GM21526 (cell line): Measurements from ENCODE around the gene NT5C3B.
A peak's percentile ranks its signal among the peaks of the same experiment; 100 is the strongest.

Experiments used
- ATAC-seq: cut with Tn5 transposase; IDR thresholded peaks from one replicate; pipeline ENCODE4 v1.9.1; 2021; ENCODE audit warnings: moderate library complexity; ENCODE audit not compliant: unreplicated experiment, low FRiP score

Gene NT5C3B

DNA sequence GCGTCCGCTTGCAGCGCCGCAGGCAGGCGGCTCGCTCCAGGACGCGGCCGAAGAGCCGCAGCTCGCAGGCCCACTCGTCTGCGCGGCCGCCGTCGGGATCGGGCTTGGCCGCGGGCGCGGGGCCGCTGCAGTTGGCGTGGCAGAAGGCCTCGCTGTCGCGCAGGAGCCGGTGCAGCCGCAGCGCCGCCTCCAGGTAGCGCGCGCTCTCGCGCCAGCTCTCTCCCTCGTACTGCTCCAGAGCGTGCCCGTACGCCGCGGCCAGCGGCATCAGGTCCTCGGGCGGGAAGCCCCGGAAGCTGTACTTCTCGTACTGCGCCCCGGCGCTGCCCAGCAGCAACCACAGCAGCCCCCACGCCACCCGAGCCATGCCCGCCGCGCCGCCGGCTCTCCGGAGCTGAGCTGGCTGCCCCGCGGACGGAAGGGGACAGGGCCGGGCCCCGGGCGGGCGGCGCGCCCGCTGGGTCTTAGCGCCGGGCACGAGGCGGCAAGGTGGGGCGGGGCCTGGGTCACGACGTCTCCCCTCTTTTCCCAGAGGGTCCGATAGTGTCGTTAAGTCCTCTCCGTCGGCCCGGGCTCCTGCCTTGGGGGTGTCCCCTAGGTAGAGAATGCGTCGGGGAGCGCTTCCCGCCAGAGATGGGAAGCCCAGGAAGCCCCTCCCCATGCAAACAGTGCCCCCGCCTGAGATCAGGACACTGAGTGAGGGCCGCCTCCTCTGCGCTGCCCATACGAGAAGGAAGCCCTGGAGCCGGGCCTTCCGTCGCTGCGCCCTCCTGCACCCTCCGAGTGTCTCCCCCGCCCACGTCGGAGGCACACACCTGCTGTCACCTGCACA is 24.3 kb downstream of the NT5C3B start, which contains the start of gene P3H4:
Gene P3H4 (minus strand): TSS at position 401 of the 832 bp plus-strand sequence. CDS start 34 bp downstream, at position 367.
- ATAC-seq, result peak; percentile 61

- no peak for ATAC-seq
These were observed 25.1 kb downstream of the NT5C3B start for GRCh38 chr17:41810659-41811548.

DNA sequence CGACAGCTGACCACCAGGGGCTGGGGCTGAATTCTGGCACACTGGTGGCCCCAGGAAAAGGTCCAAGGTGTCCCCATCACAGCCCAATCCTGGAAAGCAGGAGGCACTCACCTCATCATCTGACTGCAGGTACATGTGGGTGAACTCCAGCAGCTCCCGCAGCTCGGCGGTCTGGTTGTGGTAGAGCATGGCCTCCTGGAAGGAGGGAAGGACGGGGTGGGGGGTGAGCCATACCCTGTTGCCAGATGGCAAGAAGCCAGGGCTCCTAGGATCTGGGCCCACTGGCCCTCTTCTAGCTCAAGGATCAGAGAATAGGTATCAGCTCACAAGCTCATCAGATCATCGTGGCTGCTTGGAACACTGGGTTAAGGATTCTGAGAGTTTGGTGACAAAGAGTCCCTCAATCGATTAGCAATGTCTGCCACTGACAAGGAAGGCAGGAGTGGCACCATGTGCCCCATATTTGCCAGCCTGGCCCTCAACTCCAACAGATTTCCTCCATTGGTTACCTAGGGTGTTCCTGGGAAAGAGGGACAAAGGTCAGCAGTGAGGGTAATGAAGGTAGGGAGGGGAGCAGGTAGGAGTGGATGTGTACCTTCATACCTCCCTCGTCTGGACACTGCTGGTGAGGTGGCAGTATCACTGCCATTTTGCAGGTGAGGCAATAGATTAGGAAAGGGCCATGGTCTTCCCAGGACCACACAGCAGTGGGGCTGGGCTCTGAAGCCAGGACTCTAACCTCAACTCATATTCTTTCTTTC is 29.2 kb downstream of the NT5C3B start:
- no peak for ATAC-seq

DNA sequence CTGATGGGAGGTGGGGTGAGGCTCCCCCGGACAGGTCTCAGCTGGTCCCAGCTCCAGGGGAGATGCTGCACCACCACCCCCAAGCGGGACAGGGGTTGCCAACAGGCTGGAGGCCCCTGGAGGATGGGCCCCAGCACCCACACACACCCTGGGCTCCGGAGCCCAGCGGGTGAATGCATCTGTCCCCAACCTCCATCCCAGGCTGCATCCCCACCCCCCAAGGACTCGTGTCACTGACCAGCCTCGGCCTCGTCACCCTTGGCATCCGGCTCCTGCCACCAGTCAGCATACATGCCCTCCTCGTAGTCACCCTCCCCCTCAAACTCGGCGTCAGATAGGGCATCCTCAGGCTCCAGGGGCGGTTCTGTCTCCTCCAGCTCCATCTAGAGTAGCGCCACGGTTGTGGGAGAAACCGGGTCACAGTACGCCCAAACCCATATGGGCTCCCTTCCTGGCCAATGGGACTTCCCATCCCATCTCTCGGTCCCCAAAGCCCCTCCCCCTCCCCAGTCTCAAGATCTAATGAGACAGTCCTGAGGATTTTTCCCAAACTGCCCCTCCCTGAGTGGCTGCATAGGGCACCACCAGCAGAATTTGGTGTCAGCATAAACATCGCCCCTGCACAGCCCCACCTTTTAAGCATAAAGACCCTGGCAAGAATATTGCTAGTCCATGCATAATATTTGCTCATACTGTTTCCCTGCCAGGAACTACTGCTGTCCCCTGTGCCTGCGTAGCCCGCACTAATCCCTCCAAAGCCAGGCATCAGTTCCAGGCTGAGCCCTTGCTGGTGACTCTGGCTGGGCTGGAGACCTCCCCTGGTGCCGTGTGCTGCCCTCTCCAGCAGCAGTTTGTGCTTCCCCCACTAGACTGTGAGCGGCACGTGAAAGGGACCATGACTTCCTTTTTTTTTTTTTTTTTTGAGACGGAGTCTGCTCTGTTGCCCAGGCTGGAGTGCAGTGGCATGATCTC is 32.7 kb downstream of the NT5C3B start:
- no peak for ATAC-seq

- no peak for ATAC-seq
These were observed 34.4 kb downstream of the NT5C3B start for GRCh38 chr17:41801374-41802271.

- ATAC-seq, result no peak
These were observed 35.2 kb downstream of the NT5C3B start for GRCh38 chr17:41800601-41801373.

DNA sequence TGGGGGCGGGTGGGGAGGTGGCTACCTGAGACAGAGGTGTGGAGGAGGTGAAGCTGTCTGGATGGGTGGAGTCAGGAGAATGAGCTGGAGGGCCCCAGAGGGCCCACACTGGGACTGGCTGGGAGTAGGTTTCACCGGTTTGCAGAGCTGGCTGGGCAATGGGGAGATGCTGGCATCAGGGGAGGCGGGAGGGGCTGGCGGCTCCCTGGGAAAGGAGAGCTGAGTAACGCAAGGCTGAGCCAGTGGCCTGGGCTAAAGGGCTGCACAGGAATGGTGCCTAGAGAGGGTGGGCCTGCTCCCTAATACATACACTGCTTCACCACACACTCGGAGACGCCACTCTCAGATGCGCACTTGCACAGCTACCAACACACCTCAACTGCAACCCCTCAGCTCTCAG is 36.7 kb downstream of the NT5C3B start:
- ATAC-seq, result no peak

- no peak for ATAC-seq
These were observed 38.7 kb downstream of the NT5C3B start for GRCh38 chr17:41797377-41797776.

DNA sequence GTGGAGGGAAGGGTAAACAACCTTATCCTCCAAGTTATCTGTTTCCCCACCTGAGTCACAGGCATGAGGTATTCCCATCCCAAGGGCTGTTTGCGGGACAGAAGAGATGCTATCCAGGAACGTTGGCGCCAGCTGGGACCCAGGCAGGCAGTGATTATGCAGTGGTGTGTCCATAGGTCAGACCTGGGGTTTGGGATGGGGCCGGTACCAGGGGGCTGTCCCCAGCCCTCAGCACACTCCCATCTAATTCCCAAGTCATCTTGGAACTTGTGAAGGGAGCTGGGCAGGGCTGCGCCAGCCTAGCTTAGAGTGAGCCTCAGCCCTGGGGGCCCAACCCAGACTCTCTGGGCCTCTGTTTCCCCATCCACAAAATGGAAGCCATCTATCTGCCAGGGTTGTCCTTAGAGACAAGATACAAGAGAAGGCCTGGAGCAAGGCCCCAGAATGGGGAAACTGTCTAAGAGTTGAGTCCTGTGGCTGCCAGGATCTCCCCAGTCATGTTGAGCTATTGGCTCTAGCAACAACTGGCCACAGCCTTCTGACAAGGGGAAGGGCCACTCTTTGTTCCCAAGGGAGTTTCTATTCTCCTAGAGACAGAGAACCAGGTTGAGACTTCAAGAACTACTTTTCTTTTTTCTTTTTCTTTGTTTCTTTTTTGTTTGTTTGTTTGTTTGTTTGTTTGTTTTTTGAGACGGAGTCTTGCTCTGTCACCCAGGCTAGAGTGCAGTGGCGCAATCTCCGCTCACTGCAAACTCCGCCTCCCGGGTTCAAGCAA is 39.7 kb downstream of the NT5C3B start:
- ATAC-seq, result no peak

GRCh38 chr17:41794540-41794975 is 41.5 kb downstream of the NT5C3B start:
- no peak for ATAC-seq

DNA sequence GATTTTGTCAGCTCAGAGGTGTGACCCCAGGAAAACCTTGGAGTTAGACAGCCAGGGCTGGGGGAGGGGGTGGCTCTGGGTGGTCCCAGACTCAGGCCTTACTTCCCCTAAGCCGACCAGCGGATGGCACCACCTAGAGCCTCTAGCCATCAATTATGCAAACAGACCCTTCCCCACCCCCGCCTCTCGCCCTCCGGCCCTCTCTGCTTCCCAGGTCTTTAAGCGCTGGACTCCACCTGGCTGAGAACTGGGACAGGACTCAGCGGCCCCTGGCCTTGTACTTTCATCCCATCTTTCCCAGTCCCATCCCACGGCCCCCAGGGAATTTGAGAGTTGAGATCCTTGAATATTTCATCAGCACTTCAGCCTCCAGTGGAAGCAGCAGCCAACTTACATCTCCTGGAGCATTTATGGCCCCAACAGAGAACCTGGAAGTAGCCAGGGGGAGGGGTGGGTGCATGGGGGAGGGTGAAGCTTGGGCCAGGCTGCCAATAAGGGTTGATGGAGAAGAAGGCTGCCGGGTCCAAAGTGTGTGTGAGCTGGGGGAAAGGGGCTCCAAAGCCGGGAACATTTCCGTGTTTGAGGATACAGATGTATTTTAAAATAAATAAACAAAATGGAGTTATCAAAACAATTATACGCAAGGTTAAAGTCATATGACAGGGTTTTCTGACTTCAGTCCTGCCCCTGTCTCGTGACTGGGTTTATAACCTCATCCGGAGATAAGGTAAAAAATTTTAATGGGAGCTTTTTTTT is 42.1 kb downstream of the NT5C3B start:
- ATAC-seq, result no peak

DNA sequence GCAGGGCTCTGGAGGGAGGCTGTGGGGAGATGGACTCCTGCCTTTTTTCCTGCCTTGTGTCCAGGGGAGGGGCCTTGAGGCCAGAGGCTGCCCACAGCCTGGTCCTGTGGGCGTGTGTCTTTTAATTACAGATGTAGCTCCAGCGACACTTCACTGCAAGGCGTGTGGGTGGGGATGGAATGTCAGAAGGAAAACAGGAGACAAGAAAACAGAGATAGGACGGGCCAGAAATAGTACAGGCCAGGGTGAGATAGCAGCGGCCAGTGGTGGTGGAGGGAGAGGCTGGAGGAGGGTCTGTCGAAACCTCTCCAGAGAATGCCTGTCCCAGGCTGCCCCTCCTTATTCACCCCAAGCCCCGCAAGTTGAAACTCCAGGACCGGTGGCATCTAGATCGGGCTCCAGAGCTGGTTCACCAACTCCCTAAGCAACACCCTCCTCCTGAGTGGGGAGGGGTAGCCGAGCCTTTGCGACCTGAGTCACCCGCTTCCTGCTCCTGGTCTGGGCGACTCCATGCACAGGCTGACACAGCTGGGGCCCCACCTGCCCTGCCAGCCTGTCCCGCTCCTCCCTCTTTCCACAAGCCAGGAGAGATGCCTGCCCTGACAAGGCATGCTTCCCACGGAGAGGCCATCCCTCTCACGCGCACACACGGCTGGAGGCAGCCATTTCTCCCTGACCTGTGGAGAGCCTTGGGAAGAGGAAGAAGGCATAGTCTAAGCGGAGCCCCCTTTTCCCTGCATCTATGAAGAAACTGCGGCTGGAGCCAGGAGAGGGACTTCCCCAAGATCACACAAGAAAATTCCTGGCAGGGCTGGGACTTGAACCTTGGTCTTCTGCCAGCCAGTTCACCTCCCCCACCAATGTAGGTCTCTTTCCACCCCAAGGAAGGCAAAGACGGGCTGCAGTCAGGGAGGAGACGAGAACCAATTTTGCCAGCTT is 42.9 kb downstream of the NT5C3B start:
- no peak for ATAC-seq

DNA sequence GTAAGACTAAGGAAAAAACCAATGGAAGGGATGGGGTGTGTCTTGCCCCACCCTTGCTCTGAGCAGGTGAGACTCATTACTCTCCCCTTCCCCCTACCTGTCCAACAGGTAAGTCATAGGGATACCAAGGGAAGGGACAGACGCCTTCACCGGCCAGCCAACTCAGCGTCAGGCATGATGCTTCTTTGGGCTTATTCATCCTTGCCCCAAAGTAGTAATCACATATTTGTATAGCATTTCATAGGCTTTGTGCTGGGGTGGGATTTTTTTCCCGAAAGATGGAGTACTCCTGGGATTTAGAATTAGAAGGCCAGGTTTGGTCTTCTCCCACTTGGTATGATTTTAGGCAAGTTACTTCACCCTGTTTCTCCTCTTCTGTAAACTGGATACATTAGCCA is 49.0 kb downstream of the NT5C3B start:
- ATAC-seq, result no peak

DNA sequence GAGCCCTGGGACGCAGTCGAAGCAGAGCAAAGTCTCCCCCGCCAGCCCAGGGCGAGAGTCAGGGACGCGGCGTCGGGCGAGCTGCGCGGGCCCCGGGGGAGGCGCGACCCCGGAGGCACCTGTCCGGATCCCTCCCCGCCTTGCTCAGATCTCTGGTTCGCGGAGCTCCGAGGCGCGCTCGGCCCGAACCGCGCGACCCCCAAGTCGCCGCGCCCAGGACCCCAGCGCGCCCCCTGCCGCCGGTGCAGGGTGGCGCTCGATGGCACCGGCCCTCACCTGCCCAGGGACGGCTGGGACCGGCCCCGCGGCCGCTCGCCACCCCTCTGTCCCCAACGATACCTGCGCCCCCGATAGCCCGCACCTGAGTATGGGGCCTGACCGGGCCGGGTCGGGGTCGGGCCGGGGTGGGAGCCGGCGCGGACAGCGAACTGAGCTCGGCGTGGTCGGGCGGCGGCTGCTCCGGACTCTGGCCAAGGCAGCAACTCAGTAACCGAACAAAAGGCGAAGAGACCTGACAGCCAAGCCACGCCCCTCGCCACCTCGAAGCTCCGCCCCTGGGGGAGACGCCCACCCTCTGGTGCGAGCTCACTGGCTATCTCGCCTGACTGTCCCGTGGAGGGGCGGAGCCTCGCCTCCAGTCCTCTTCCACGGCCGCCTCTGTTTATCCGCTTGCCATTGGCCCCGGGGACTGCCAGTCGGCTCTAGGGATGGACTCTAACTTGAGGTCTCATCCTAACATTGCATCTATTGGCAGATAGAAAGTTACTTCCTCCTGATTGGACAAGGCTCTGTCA is 49.6 kb downstream of the NT5C3B start, which contains the start of gene JUP:
Gene JUP (minus strand): TSS at position 485 of the 794 bp plus-strand sequence. CDS start 14,857 bp downstream, outside the sequence.
- ATAC-seq, result no peak
